CD4-positive, alpha-beta T cell treated with Interleukin-21 for 1 hour (primary cell): ENCODE measurements around the gene ROR2.

Source experiments
- DNase-seq: peaks from one replicate; pipeline ENCODE4 v3.0.0-alpha.2; 2020

ROR2 gene

DNA sequence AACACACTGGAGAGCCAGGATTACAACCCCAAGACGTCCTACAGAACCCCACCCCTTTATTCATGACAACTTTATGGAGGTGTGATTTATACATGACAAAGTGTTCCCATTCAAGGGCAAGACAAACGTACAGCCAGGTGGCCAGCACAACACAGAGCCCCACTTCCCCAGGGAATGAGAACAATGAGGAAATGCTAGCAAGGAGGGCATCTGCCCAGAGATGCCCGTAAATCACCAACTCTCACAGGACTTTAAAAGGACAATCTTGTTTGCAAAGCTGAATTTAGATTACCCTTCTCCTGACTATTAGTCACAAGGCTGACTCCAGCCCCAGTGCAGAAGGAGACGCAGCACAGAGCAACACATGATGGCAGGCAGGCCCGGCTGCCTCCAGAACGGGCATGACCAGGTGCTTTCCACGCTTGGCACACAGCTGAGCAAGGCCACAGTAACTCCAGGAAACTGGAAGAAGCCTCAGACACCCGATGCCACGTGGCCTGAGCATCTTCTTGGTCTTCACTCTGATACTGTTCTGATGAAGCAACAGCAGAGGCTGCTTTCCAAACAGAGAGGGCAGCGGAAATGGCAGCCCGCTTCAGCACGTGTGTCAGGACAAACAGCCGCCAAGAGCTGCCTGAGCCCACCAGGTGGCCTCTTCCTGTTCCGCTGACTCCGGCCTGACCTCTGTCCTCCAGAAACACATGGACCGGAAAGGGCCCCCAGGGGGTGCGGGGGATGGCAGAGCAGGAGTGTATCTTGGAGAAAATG is 51.4 kb downstream of the ROR2 start:
- DNase-seq, result no peak

DNA sequence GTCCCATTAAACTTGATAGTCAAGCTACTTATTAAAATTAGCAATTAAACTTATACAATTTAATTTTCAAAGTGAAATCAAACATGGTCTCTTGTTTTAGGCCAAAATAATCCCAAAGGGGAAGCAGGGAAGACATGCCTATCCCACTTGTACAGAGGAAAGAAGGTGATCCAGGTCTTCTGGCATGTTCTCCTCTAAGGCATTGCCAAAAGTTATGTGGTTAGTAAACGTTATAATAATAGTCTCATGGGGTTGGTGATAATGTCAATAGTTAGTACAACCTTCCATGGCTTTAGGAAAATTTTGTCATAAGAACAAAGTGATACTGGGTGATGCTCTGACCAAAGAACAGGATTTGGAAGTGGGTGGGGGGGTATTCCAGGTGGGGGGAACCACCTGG is 52.8 kb downstream of the ROR2 start:
- no peak for DNase-seq

DNA sequence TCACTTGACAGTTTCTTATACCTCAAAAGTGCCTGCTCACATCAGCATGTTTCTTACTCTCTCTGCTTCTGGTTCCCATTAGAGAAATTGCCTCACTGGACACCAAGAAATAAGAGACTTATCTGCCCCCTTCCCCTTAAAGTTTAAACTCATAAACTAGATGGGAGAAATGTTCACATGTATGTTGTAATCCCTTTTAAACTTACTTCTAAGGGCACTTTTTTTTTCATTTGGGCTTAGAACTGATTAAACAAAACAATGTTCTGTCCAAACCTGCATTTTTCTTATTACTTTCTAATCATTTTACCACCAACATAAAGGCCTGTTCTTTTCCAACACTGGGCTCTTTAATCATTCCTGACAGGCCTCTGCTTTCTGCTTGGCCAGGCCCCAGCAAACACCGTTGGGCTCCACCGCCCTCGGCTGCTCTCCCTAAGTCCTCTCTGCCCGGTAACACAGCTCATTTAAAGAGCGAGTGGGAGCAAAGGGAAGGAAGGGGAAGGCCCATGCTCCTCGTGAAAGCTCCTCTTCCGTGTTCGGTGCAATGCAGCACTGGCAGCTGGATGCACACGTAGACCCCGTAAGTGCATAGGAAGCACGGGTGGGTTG is 53.4 kb downstream of the ROR2 start:
- no peak for DNase-seq

DNA sequence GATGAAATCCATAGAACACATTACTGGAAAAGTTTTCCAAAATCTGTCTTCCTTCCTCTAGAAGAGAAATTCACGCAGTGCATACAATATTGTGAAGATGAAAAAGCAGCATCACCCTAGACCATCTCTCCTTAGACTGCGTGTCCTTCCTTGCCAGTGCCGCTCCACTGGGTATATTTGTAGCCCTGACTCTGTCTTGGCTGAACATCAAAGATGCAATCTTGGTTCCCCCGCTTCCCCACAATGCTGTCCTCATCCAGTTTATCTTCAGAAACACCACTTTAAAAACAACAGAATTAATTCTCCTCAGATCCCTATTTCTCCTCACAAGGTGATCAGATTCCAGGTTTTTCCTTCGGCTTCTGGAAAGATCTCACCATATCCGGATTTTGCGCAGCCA is 53.9 kb downstream of the ROR2 start:
- DNase-seq, result no peak

DNA sequence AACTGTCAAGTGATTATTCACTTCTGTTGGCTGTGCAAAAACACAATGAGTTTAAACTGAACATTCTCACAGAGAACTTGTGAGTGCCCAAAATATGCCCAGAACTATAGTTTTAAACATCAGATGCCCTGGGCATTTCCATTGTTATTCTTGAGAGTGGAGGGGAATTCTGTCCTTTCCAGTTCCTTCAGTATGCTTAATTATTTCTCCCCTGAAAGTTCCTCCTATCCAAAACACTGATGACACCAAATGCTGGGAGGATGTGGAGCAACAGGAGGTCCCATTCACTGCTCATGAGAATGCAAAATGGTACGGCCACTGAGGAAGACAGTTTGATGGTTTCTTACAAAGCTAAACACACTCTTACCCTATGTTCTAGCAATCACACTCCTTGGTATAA is 55.5 kb downstream of the ROR2 start:
- no peak for DNase-seq

DNA sequence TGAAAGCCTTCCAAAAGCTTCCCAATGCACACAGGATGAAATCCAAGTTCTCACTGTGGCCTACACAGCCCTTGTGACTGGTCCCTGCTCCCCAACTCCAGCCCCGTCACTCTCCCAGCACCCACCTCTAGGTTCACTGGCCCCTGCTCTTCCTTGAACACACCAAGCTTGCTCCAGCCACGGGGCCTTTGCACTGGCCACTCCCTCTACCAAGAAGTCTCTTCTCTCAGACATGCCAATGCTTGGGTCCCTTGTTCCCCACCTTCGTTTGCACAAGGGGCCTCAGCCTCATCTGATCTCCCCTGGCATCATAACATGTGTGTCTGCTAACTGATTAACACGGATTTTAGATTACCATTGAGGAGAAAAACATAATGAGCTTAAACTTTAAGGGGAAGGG is 56.0 kb downstream of the ROR2 start:
- no peak for DNase-seq

DNA sequence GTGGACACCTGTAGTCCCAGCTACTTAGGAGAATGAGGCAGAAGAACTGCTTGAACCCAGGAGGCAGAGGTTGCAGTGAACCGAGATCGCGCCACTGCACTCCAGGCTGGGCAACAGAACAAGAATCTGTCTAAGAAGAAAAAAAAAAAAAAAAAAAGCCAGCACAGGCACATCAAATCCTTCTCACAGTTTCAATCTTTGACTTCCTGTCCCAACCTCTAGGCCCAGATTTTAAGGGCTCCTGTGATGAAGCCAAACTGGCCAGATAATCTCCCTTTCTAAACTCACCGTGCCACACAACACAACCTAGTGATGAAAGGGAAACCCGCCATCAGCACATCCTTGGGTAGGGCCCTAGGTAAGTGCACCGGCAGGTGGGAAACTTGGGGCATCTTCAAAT is 58.1 kb downstream of the ROR2 start:
- DNase-seq, result no peak

DNA sequence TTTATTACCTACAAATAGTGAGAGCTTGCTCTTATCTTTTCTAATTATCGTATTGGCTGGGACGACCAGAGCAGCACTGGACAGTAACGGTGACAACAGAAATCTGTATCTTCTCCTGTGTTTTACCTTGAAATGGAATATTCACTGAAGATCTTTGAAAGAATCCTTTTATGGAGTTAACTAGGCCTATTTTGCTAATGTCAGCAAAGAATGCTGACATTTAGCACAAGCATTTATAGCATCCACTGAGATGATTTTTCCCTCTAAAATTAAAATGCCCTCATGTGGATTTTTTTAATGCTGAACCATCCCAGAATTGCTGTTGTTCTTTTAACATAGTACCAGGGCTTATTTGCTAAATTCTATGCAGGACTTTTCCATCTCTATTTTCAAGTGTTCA is 59.4 kb downstream of the ROR2 start:
- DNase-seq, result no peak

DNA sequence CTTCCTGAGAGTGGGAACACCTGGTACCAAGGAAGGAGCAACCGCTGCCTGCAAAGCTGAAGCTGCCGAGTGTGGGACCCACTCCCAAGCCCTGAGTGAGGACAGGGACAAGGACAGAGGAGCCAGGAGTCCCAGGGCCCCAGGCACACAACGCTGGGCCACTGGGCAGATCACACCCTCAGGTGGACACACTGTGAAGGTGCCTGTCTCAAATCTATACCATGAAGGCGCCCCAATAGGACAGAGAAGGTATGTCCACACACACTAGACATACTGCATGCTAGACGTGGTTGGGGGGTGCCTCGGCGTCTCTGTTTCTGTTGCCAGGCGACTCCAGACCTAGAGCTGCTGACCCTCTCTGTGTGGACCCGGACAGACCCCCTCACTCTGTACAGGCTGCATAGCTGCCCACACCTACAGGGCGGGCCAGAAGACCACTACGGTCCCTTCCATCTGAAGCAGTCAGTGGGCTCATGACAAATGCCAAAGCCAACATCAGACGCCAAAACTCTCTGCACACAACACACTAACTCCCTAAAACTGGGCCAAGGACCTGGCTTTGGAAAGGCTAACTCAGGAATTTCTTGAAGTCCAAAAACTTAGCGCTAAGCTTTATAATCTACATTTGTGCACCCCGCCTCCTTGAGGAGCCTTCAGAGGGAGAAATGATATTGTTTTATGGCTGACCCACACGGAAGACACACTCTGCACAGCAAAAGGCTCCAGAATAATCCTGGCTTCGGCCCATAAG is 60.7 kb downstream of the ROR2 start:
- no peak for DNase-seq

DNA sequence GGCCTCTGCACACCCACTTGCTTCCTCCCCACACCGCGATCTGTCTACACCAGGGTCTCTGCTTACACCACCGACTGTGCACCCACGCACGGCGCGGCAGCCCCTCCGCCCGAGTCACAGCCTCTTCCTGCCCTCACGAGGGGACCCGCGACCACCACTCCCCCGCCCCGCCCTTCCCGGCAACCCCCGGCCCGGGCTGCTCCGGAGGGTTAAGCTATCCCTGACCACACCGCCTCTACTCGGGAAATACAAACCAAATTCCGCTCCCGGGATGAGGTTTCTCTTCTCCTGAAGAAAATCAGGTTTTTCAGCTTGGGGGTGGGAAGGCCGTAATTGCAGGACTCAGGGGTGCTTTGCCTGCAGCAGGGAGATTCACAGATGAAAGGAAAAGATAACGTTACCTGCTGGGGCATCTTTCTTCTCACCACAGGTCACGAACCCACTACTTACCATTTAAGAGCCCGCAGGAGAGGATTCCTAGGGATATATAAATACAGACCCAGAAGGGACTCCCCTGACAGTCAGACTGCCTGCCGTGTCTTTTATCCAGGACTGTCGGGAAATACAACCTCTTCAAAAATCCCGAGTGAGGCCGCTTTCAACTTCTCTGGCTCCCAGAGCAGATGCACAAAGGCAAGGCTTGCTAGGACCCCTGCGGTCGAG is 63.5 kb downstream of the ROR2 start:
- DNase-seq, result no peak

DNA sequence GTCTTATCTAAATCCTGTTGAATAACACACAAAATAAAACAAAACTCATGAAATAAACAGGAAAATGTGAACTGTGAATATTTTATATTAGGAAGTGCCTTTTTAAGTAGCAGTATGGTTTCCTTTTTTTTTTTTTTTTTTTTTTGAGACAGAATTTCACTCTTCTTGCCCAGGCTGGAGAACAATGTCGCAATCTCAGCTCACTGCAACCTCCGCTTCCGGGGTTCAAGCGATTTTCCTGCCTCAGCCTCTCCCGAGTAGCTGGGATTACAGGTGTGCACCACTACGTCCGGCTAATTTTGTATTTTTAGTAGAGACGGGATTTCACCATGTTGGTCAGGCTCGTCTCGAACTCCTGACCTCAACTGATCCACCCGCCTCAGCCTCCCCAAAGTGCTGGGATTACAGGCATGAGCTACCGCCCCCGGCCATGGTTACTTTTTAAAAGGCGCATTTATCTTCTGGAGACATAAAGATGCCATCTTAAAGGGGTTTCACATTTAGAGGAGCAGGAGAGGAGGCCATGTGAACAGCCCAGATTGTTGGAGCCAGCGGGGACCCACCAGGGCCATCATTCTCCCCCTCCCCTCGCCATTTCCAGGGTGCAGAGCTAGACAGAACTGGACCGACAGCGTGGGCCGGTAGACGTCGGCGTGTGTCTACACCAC is 64.1 kb downstream of the ROR2 start:
- DNase-seq, result no peak

DNA sequence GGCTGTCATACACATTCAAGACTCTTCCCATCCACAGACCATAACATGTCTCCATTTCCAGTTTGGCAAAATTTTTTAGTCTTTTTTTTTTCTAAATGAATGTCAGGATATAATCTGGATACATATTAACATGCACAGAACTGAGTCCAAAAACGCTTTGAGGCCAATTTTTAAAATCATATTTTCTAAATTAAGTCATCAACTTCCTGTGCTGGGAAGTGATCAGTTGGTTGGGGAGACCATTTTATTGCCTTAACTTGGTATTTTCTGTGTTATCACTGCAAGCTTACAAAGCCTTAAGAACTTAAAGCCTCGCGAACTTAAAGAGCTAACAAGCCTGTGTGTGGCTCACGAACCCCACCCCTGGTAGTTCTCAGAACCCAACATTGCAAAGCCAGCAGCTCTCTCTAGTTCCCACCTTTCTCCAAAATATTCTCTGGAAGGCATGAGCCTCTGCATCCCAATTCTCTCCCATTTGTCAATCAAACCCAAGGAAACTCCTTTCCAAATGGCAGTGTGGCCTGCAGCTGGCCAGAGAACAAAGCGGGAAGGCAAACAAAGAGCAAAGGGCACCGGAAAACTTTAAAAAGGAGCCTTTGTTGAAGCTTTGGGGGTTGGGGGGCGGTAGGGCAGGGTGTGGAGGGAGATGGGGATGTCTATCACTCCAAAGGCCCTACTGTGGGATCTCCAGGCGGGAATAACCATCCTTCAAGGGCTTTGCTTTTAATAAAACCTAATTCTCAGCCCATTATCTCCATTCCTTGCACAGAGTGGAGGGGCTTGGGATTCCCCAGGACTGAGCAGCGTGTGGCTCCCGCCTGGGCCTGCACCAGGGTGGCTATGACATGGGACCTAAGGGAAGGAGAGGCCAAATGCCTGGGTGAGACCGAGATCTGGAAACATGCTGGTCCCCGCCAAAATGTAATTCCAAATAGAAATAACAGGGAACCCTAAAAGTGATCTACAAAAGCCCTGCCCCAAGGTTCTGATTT is 65.0 kb downstream of the ROR2 start:
- no peak for DNase-seq

DNA sequence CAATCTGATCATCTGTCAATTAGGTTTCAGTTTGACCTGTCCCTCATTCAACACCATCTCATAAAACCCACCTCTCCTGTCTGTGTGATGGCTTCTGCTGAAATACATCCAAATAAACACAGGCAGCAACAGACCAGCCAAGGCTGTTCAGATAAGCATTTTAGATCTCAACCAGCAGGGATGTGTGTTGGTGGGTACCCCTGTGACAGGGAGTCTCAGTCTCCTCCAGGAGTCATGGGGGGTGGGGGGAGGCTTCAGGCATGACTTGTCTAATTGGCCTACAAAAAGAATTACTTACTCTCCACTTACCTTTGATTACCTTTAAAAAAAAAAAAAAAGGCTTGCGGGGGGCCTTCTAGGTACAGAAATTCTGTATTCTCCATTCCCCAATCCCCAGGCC is 65.9 kb downstream of the ROR2 start:
- DNase-seq, result no peak

DNA sequence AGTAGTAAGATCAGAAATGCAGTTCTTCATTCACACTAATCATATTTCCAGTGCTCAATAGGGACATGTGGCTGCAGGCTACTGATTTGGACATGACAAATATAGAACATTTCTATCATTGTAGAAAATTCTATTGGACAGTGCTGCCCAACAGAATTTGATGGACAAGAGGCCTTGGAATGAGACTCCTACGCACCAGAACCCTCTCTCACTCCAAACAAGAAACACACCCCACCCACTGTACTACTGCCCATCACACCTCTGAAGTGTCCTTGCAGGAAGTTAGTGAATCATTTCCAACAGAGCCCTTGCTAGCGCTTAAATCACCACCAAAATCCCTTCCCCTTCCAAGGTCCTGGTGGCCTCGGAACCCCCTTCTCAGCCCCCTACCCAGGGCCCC is 66.5 kb downstream of the ROR2 start:
- no peak for DNase-seq

DNA sequence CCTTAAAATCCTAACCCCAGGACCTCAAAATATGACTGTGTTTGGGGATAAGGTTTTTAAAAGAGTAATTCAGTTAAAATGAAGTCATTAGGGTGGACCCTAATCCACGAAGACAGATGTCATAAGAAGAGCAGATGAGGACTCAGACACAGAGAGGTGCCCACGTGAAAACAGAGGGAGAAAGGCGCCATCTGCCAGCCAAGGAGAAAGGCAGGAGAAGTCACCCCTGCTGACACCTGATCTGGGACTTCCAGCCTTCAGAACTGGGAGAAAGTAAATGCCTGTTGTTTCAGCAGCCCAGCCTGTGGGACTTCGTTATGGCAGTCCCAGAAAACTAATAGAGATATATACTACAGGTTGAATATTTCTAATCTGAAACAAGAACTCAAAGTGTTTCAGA is 67.4 kb downstream of the ROR2 start:
- DNase-seq, result peak; percentile 7

DNA sequence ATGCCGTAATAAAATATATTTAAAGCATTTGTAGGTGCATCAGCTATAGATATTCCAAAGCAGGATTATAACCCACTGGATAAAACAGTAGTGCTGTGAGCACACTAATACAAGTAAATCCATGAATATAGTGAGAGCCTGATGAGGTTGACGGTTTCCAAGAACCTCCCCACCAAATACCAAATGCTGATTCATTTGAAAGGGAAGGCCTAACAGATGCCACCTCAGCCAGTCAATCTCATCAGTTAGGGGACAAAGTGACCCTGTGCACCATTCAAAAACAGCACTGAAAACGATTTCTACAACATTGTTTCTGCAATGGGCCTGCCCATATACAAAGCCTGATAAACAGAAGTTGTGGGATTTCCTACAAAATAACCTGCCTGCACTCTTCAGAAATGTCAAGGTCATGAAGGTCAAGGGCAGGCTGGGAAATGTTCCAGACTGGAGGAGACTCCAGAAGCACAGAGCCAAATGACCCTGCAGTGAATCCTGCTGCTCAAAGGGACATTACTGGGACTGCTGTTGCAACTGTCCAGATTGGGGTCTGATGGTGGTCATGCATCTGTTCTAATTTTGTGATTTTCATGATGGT is 69.6 kb downstream of the ROR2 start:
- DNase-seq, result no peak

DNA sequence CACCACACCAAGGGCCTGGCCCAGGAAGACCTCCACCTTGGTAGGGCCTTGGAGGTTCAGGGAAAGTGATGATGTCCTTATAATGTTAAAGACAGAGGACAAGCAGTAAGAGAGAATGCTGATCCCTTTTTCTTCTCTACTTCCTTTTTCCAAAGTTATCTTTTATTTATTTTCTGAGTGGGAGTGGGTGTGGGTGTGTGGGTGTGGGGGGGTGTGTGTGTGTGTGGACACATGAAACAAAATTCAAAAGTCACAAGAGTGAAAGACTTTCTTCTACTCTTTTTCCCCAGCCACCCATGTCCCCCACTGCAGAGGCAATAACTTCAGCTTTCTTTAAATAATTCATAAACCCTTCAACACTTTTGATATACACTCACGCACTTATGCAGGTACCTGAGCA is 70.8 kb downstream of the ROR2 start:
- no peak for DNase-seq

DNA sequence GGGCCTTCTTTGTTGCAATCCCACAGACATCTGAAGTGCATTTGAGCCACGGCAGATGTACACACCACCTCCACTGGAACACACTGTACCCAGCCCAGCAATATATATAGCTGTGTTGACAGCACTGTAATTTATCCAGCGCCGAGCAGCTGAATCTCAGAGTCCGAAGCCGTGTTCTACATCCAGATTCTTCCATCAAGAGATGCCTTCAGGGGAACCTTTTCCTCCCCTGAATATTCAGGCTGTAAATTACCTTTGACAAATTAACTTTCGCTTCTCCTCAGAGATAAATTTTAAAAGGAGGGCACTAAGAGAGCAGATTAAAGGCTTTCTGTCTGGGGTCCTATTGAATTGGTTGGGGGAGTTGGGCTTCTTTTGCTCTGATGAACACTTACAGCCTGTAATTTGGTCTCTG is 76.4 kb downstream of the ROR2 start:
- no peak for DNase-seq

DNA sequence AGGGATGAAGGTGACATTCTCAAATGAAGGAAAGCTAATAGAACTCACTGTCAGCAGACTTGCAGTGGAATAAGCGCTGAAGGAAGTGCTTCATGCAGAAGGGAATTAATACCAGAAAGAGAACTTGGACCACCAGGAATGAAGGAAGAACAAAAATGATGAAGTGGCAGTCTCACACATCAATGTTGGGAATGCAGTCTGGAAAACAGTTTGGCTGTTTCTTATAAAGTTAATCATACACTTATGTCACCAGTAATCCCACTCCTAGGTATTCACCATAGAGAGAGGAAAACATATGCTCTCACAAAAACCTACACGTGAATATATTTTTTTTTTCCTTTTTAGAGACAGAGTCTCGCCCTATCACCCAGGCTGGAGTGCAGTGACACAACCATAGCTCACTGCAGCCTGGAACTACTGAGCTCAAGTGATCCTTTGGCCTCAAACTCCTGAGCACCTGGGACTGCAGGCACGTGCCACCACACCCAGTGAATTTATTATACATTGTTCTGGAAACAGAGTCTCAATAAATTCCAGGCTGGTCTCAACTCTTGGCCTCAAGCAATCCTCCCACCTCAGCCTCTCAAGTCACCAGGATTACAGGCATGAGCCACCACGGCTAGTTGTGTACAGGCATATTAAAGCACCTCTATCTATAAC is 81.2 kb downstream of the ROR2 start:
- DNase-seq, result no peak

DNA sequence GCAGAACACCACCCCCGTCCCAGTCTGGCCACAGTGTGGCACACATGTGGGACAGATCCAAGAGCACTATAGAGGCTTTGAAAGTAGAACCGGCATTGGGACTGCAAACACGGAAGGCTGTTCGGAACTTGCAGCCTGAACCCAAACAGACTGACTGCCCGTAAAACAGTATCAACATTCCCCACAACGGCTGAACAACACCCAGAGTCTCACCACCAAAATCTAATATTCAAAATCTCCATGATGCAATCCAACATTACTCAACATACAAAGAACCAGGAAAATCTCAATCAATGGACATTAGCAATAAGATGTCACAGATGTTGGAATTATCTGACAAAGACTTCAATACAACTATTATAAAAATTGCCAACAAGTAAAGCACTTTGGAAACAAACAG is 82.3 kb downstream of the ROR2 start:
- no peak for DNase-seq

DNA sequence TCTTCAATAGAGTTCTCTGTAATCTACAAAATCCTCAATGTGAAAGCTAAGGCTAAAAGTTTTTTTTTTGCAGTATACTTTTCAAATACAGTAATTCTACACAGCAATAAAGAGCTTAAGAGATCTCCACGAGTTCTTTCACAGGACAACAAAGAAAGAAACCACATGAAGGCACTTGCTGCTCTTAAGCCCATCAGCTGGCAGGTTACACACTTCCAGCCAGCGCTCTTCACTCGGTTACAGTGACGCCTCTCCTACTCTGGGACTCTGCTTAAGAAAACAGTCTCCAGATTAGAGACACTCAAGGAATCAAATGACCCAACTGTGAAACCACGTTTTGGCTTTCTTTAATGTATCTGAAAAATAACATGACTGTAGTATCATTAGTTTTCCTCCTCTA is 85.0 kb downstream of the ROR2 start:
- DNase-seq, result no peak
